H7 (cell line): Measurements from ENCODE around the gene MRS2. TPM values are rescaled to one million over a fixed set of nuclear protein-coding genes. Genes with fewer than 3 reads are reported as not detected.

Experiments used
- DNase-seq: peaks from one replicate; pipeline ENCODE4 v3.0.0; 2012
- H3K27me3 ChIP-seq: 2 replicates; pipeline ENCODE4 v1.6.0; 2011; ENCODE audit warnings: mild to moderate bottlenecking, low read length; ENCODE audit not compliant: control insufficient read depth, insufficient read depth
- H3K36me3 ChIP-seq: replicated peaks from 2 replicates; pipeline ENCODE4 v1.5.1; 2011; ENCODE audit warnings: low read length; ENCODE audit not compliant: control insufficient read depth, insufficient read depth
- H3K4me3 ChIP-seq: 2 replicates; pipeline ENCODE4 v1.5.1; 2011; ENCODE audit warnings: low read depth, mild to moderate bottlenecking, control low read depth, low read length, moderate library complexity; ENCODE audit not compliant: insufficient read depth
- total RNA-seq: library from RNA; depleted of rRNA; stranded (reverse); fragments of >200 nt; shearing (Covaris generic); gene quantifications from 2 replicates; pipeline ENCODE4 v1.2.3, GENCODE V29; 2014; rRNA removed

MRS2 gene
- total RNA-seq, 1 experiment from 2014 or later: 71.4 TPM

- Histone ChIP-seq H3K27me3 (no peaks in the 10 kb centered on the region), H3K36me3 (no peaks in the 10 kb centered on the region), H3K4me3 (no peak overlapping the region)
- peak; percentile 41 for DNase-seq
Measured at GRCh38 chr6:24455061-24455460, 52.3 kb downstream of the MRS2 start.

GRCh38 chr6:24458134-24458533, 55.4 kb downstream of the MRS2 start:
- Histone ChIP-seq H3K27me3 (no peaks in the 10 kb centered on the region), H3K4me3 (no peak overlapping the region), H3K36me3 (no peaks in the 10 kb centered on the region)
- no peak for DNase-seq

- Histone ChIP-seq H3K27me3 (no peaks in the 10 kb centered on the region), H3K36me3 (no peaks in the 10 kb centered on the region), H3K4me3 (no peak overlapping the region)
- no peak for DNase-seq
Measured at GRCh38 chr6:24458941-24459340, 56.2 kb downstream of the MRS2 start.

- no peak overlapping the region for H3K4me3 ChIP-seq
- no peak for DNase-seq
- H3K27me3 ChIP-seq: no peaks in the 10 kb centered on the region
- H3K36me3 ChIP-seq: no peaks in the 10 kb centered on the region
Measured at GRCh38 chr6:24460966-24461365, 58.2 kb downstream of the MRS2 start.

GRCh38 chr6:24464253-24465038, 61.7 kb downstream of the MRS2 start:
- Histone ChIP-seq H3K4me3 (no peak overlapping the region), H3K36me3 (no peaks in the 10 kb centered on the region), H3K27me3 (no peaks in the 10 kb centered on the region)
- DNase-seq: no peak

- DNase-seq: no peak
- Histone ChIP-seq H3K4me3 (no peak overlapping the region), H3K36me3 (no peaks in the 10 kb centered on the region), H3K27me3 (no peaks in the 10 kb centered on the region)
Measured at GRCh38 chr6:24469811-24470210, 67.1 kb downstream of the MRS2 start.

GRCh38 chr6:24472181-24472580, 69.4 kb downstream of the MRS2 start:
- no peak for DNase-seq
- no peaks in the 10 kb centered on the region for H3K27me3 ChIP-seq
- no peaks in the 10 kb centered on the region for H3K36me3 ChIP-seq
- no peak overlapping the region for H3K4me3 ChIP-seq

Other genes starting within 250 kb of the MRS2 start
- 0.18 TPM in 1 of 2 replicates, not detected in the other for gene DCDC2, start 44.9 kb upstream of the MRS2 start, total RNA-seq
- gene GPLD1, start 86.6 kb downstream of the MRS2 start, total RNA-seq: 2.0 and 2.5 TPM in 2 replicates
- 1.00 and 1.5 TPM in 2 replicates for gene ALDH5A1, start 92.0 kb downstream of the MRS2 start, total RNA-seq
- 0.07 and 0.15 TPM in 2 replicates for gene KIAA0319, start 243.3 kb downstream of the MRS2 start, total RNA-seq